Amniotic epithelial cell (primary cell): Measurements from ENCODE around the gene NEDD4L.
"Not testable (repeated sequence)": the region's sequence is repeated elsewhere in the genome, so short reads cannot be mapped to it uniquely, and the experiment has no call there.

Source experiments
- DNase-seq: peaks from one replicate; pipeline ENCODE4 v3.0.0-alpha.2; 2010; ENCODE audit warnings: low read depth

NEDD4L gene

GRCh38 chr18:58378411-58379379 lies 334.7 kb downstream of the NEDD4L start:
- no peak for DNase-seq

- DNase-seq, result no peak
Observed at GRCh38 chr18:58379443-58379842, 335.4 kb downstream of the NEDD4L start.

GRCh38 chr18:58380113-58380512 lies 336.1 kb downstream of the NEDD4L start:
- not testable (repeated sequence) for DNase-seq

- DNase-seq, result no peak
Observed at GRCh38 chr18:58381676-58382411, 337.8 kb downstream of the NEDD4L start.

GRCh38 chr18:58382446-58382845 lies 338.4 kb downstream of the NEDD4L start:
- DNase-seq, result no peak

GRCh38 chr18:58385472-58385871 lies 341.4 kb downstream of the NEDD4L start:
- no peak for DNase-seq

- DNase-seq, result no peak
Observed at GRCh38 chr18:58386780-58387179, 342.8 kb downstream of the NEDD4L start.

GRCh38 chr18:58387716-58388115 lies 343.7 kb downstream of the NEDD4L start:
- no peak for DNase-seq

GRCh38 chr18:58388736-58389135 lies 344.7 kb downstream of the NEDD4L start:
- no peak for DNase-seq

- DNase-seq, result no peak
Observed at GRCh38 chr18:58389745-58390144, 345.7 kb downstream of the NEDD4L start.

GRCh38 chr18:58390399-58390798 lies 346.4 kb downstream of the NEDD4L start:
- no peak for DNase-seq

GRCh38 chr18:58391231-58391825 lies 347.3 kb downstream of the NEDD4L start:
- DNase-seq, result no peak

- peak; percentile 37 for DNase-seq
Observed at GRCh38 chr18:58391932-58392323, 347.9 kb downstream of the NEDD4L start.

GRCh38 chr18:58392324-58393000 lies 348.4 kb downstream of the NEDD4L start:
- peak; percentile 88 for DNase-seq

GRCh38 chr18:58393295-58393694 lies 349.3 kb downstream of the NEDD4L start:
- DNase-seq, result no peak

GRCh38 chr18:58394046-58394445 lies 350.0 kb downstream of the NEDD4L start:
- peak; percentile 90 for DNase-seq

GRCh38 chr18:58394602-58395425 lies 350.8 kb downstream of the NEDD4L start:
- peak; percentile 55 for DNase-seq

GRCh38 chr18:58396144-58396543 lies 352.1 kb downstream of the NEDD4L start:
- no peak for DNase-seq

- no peak for DNase-seq
Observed at GRCh38 chr18:58396966-58397365, 352.9 kb downstream of the NEDD4L start.

GRCh38 chr18:58397385-58398132 lies 353.5 kb downstream of the NEDD4L start:
- DNase-seq, result no peak
